ENCODE measurements around the gene CERS1.
"Not testable (repeated sequence)": the region's sequence is repeated elsewhere in the genome, so short reads cannot be mapped to it uniquely, and the experiment has no call there.

CERS1 gene

GRCh38 chr19:18919086-18919899, 23.3 kb upstream of the CERS1 start, which contains the start of the genes COPE and DDX49:
Gene COPE (minus strand): TSS chr19:18919387. CDS start chr19:18919348, 39 bp downstream.
Gene DDX49 (plus strand): TSS chr19:18919715. CDS start chr19:18919742, 27 bp downstream.
- DNase-seq = peak; percentile 100

DNA sequence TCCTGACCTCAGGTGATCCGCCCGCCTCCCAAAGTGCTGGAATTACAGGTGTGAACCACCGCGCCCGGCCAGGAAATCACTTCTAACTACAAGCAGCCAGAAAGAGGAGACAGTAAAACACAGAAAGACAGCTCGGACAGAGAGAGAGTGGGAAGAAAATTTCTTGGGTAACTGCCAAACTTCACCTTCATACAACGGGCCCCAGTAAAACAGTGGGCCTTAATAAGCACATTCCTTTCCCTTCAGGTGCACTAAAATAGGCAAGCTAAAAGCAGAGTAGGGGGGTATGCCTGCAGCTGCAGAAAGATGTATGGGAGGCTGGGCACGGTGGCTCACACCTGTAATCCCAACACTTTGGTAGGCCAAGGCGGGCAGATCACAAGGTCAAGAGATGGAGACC, 21.6 kb upstream of the CERS1 start:
- DNase-seq = not testable (repeated sequence)

GRCh38 chr19:18915639-18916038, 19.7 kb upstream of the CERS1 start:
- peak; percentile 44 for DNase-seq

GRCh38 chr19:18913466-18913865, 17.5 kb upstream of the CERS1 start:
- no peak for DNase-seq

GRCh38 chr19:18912933-18913332, 17.0 kb upstream of the CERS1 start:
- DNase-seq = no peak

DNA sequence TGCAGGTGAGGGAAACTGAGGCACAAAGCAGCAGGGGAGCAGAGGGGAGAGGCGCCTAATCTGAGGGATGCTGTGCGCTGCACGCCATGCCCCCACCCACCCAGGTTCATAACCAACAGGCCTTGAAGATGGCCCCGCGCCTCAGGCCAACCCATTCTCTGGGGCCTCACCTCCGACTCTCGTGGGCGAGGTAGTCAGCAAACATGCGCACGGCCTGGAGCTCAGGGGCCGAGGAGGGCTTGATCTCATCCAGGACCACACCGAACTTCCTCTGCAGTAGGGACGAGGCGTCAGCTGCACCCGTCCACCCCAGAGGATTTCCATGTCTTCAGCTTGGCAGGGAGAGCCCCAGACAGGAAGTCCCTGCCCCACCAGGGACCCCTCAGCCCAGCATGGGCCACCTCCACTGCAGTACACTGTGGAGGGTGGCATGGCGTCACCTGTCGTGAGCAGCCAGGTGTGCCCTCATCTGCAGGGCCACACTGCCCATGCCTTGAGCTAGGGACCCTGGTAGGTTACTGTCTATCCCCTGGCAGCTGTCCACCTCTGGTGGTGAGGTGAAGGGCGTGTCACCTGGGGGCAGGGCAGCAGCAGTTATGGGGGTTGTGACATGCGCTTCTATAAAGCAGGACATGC, 15.0 kb upstream of the CERS1 start:
- DNase-seq = no peak

GRCh38 chr19:18910010-18910409, 14.1 kb upstream of the CERS1 start:
- DNase-seq = no peak

DNA sequence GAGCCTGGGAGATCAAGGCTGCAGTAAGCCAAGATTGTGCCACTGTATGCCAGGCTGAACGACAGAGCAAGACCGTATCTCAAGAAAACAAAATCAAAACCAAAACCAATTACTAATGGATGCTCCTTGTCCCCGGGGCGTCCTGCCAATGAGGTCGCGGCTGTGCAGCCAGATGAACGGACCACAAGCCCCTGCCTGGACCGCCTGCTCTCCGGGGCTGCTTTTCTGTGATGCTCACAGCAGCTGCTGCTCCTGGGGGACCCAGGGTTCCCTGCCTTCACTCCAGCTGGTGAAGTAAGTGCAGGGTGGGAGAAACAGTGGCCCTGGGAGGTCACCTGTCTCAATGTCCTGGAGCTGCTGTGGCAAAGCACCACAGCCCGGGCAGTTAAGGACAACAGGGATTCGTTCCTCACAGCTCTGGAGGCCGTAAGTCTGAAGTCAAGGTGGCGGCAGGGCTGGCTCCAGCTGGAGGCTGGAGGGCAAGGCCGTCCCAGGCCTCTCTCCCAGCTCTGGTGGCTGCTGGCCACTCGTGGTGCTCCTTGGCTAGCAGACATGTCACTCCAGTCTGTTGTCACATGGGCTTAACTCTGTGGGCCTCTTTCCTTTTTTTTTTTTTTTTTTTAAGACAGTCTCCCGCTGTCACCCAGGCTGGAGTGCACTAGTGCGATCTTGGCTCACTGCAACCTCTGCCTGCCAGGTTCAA, 13.1 kb upstream of the CERS1 start:
- no peak for DNase-seq

DNA sequence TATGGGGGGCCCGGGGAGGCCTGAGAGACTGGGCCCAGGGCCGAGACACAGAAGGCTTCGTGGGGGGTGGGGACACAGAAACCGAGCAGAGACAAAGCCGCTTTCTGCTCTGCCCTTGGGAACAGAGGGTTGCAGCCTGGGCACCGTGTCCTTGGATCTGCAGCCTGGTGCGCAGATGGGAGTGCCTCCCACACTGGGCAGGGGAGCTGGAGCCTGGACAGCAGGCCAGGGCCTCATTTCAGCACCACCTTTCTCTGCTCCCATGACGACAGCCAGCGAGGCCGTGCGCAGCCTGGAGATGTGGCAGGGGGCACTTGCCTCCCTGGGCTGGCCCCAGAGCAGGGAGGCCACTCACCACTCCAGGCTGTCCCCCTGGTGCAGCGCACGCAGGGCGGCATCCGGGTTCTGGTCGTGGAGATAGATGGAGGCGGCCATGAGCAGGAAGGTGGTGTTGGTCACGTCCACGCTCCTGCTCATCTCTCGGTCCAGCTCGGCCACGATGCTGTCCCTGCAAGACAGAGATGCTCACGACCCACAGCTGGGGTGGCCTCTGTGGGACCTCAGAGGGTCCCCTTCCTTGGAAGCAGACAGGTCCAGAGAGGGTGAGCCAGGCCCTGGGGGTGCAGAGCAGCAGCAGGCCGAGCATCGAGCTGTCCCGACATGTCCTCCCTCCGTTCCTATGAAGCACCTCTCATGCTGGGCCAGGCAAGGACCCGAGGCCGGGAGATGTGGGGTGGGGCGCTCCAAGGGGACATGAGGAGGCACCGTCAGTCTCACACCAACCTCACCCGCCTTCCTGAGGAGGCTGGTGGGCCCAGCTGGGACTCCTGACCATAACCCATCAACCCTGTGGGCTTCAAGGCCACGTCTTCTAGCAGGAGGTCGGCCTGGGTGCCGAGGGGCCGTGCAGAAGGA, 10.9 kb upstream of the CERS1 start:
- DNase-seq = no peak

DNA sequence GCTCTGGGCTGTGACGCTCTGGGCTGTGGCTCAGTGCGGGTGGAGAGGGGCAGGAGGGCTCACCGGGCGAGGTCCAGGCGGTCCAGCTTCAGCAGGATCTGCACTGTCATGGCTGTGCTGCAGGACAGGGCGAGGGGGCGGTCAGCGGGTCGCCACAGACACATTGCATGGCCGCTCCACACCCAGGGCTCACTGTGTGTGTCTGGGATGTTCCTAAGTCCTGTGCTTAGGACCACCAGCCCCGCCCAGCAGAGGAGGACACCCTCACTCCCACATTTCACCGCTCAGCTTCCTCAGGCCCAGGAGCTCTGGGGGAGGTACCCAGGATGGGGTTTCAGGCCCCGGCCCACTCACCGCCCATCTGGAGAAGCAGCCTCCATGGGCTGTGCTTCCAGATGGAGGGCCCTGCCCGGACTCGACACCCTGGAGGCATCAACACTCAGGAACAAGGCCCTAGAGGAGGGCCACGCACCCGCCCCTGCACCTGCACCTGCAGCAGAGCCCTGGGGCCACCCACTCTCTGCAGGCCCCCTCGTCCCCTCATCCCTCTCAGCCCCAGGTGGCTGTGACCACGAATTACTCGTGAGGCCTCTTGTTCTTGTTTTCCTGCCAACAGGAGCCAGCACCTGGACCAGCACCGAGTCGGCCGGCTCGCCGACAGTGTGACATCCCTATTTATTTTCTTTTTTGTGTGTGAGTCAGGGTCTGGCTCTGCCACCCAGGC, 9.7 kb upstream of the CERS1 start:
- no peak for DNase-seq

DNA sequence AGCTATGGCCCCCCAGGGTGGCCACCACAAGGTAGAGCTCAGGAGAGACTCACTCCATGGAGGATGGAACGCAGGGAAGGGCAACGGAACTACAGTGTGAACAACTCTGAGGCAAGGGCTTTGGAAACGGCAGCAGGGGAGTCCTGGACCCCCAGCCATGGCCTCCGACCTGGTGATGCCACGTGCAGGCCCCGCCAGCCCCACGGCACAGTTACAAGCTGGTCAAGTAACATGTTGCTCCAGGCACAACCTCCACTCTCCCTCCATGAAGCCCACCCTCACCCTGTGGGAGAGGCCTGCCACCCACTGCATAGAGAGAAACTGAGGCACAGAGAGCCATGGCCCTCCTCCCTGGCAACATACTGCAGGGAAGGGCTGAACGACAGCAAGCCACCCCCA, 9.1 kb upstream of the CERS1 start:
- no peak for DNase-seq

DNA sequence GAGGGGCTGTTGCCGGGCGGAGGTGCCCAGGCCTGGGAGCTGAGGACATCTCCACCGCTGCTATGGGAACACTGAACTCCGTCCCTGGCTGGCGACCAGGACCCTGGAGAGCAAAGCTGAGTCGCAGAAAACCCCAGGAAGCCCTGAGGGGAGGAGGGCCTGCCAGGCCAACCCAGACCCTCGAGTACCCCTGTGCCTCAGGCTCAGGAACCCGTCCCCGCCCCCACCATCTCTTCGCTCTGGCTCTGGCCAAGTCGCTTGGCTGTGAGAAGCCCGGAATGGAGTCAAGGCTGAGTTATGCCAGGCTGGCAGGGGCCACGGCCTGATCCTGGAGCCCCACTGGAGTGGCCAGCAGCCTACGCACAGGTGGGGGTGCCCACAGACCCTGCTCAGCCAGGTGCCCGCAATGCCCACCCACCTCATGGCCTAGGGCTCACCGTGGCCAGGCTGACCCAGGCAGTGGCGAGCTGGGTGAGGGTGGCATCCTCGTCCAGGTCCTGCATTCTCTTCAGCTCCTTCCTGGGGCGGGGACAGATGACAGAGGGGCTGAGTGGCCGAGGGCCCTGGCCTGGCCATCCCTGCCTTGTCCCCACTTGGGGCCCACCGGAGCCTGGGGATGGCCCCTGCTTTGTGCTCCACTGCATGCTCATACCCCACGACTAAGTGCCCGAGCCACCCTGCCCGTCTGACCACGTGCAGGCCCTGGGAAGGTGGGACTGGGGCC, 8.5 kb upstream of the CERS1 start:
- DNase-seq = no peak

DNA sequence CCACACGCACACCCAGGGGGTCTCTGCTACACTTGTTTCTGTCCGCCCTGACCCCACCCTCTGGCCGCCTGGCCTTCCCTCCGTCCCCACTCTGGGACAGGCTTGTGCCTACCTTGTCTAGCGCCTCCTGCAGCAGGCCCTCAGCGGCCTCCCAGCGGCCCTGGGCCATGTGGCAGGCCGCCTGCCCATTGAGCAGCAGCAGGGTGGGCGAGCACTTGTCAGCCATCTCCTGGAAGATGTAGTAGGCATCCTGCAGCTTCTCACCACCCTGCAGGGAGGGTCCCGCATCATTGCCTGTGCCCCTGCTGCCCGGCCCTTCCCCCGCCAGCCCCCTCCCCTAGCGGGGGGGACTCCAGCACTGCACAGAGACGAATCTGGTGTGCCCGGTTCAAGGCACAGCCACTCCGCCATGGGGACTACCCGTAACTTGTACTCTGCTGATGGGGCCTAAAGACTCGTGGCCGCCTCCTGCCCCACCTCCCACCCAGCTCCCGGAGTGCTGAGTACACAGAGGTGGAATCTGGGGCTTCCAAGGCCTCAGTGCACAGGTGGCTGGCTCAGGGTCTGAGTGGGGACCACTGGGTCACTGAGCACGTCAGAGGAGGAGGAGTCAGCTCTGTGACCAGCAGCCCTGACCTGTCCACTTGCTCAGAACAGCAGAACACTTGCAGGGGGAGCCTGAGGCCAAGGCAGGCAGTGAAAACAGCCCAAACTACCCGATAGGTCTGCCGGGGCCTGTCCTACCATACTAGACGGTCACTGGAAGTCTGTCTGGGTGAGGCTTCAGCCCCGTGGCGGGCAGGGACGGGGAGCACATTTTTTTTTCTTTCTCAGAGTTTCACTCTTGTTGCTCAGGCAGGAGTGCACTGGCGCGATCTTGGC, 7.4 kb upstream of the CERS1 start:
- DNase-seq = no peak

GRCh38 chr19:18902519-18902918, 6.6 kb upstream of the CERS1 start:
- DNase-seq = not testable (repeated sequence)

DNA sequence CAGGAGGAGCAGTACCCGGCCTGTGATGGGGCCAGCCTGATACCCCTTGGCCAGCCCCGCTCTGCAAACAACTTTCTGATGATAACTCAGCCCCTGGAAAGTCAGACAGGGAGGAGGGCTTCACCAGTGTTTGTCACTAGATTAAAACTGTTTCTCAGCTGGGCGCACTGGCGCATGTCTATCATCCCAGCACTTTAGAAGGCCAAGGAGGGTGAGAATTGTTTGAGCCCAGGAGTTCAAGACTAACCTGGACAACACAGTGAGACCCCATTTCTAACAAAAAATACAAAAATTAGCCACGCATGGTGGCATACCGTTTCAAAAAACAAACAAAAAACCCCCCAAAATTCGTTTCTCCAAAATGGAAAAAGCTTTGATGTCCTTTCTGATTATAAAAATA, 5.5 kb upstream of the CERS1 start:
- DNase-seq = no peak

GRCh38 chr19:18900700-18901481, 4.9 kb upstream of the CERS1 start:
- DNase-seq = no peak

- DNase-seq = no peak
Observed at GRCh38 chr19:18899624-18900560, 3.9 kb upstream of the CERS1 start.
